ENCODE measurements around the gene OPN4. TPM values are rescaled to one million over a fixed set of nuclear protein-coding genes. Genes with fewer than 3 reads are reported as not detected.
A peak's percentile ranks its signal among the peaks of the same experiment; 100 is the strongest.

Gene OPN4
- total RNA-seq, 1 donor from 2014 or later = 0.41 TPM

GRCh38 chr10:86671419-86671818, 17.1 kb downstream of the OPN4 start:
- intact Hi-C loops (cut with DNase I) = no loop called here
- DNase-seq (ENCODE audit: missing footprints) = no peak
- ATAC-seq = no peak

GRCh38 chr10:86671985-86672710, 17.8 kb downstream of the OPN4 start:
- intact Hi-C loops (cut with DNase I) = no loop called here
- ATAC-seq (peak; percentile 57), DNase-seq (ENCODE audit: missing footprints) (peak; percentile 85)

- intact Hi-C loops (cut with DNase I) = no loop called here
- no peak for ATAC-seq
- no peak for DNase-seq (ENCODE audit: missing footprints)
Measured at GRCh38 chr10:86673216-86673826, 19.0 kb downstream of the OPN4 start.

- ATAC-seq (peak; percentile 14), DNase-seq (ENCODE audit: missing footprints) (no peak)
- intact Hi-C loops (cut with DNase I) = no loop called here
Measured at GRCh38 chr10:86673827-86674581, 19.7 kb downstream of the OPN4 start.

GRCh38 chr10:86674912-86675311, 20.6 kb downstream of the OPN4 start:
- ATAC-seq (no peak), DNase-seq (ENCODE audit: missing footprints) (no peak)
- intact Hi-C loops (cut with DNase I) = no loop called here

GRCh38 chr10:86677374-86677773, 23.0 kb downstream of the OPN4 start:
- intact Hi-C loops (cut with DNase I) = no loop called here
- DNase-seq (ENCODE audit: missing footprints) (no peak), ATAC-seq (no peak)

GRCh38 chr10:86678999-86679792, 24.8 kb downstream of the OPN4 start:
- no peak for ATAC-seq
- intact Hi-C loops (cut with DNase I) = no loop called here
- DNase-seq (ENCODE audit: missing footprints) = no peak

GRCh38 chr10:86681047-86681446, 26.7 kb downstream of the OPN4 start:
- ATAC-seq (peak; percentile 41), DNase-seq (ENCODE audit: missing footprints) (peak; percentile 84)
- intact Hi-C loops (cut with DNase I) = no loop called here

GRCh38 chr10:86681722-86682386, 27.5 kb downstream of the OPN4 start:
- intact Hi-C loops (cut with DNase I) = loop anchor here (2.0 kb wide), 1 partner anchor 17 kb away; no protein-coding TSS in a partner anchor
- no peak for DNase-seq (ENCODE audit: missing footprints)
- no peak for ATAC-seq

GRCh38 chr10:86682675-86683074, 28.3 kb downstream of the OPN4 start:
- intact Hi-C loops (cut with DNase I) = loop anchor here (2.0 kb wide), 1 partner anchor 18 kb away; no protein-coding TSS in a partner anchor

GRCh38 chr10:86684331-86685097, 30.2 kb downstream of the OPN4 start:
- ATAC-seq (peak; percentile 37), DNase-seq (ENCODE audit: missing footprints) (no peak)
- intact Hi-C loops (cut with DNase I) = no loop called here

More at GRCh38 chr10:86682675-86683074, 28.3 kb downstream of the OPN4 start:
- ATAC-seq = no peak
- DNase-seq (ENCODE audit: missing footprints) = no peak

GRCh38 chr10:86685416-86685815, 31.1 kb downstream of the OPN4 start:
- intact Hi-C loops (cut with DNase I) = no loop called here
- peak; percentile 62 for DNase-seq (ENCODE audit: missing footprints)
- ATAC-seq = no peak

GRCh38 chr10:86685893-86686632, 31.7 kb downstream of the OPN4 start:
- intact Hi-C loops (cut with DNase I) = no loop called here
- DNase-seq (ENCODE audit: missing footprints) (no peak), ATAC-seq (no peak)

- no peak for DNase-seq (ENCODE audit: missing footprints)
- peak; percentile 0 for ATAC-seq
- intact Hi-C loops (cut with DNase I) = no loop called here
Measured at GRCh38 chr10:86686972-86687371, 32.6 kb downstream of the OPN4 start.

- DNase-seq (ENCODE audit: missing footprints) (no peak), ATAC-seq (no peak)
- intact Hi-C loops (cut with DNase I) = no loop called here
Measured at GRCh38 chr10:86687750-86688149, 33.4 kb downstream of the OPN4 start.

- ATAC-seq (peak; percentile 1), DNase-seq (ENCODE audit: missing footprints) (no peak)
- intact Hi-C loops (cut with DNase I) = no loop called here
Measured at GRCh38 chr10:86688398-86688921, 34.1 kb downstream of the OPN4 start.

- DNase-seq (ENCODE audit: missing footprints) = no peak
- no peak for ATAC-seq
- intact Hi-C loops (cut with DNase I) = no loop called here
Measured at GRCh38 chr10:86689146-86689545, 34.8 kb downstream of the OPN4 start.

All from Right ventricle myocardium inferior (tissue), 1 donor.